K562 treated with DMSO at 1 percent for 12 hours (cell line): Measurements from ENCODE around the gene DDX3Y. TPM values are rescaled to one million over a fixed set of nuclear protein-coding genes. Genes with fewer than 3 reads are reported as not detected.

Experiments used
- total RNA-seq: library from RNA; unstranded; fragments of 300-600 nt; gene quantifications from 2 replicates; pipeline ENCODE4 v1.2.3, GENCODE V29; 2022; ENCODE audit not compliant: insufficient read depth

The DDX3Y gene
- not detected in 2 replicates for total RNA-seq

DNA sequence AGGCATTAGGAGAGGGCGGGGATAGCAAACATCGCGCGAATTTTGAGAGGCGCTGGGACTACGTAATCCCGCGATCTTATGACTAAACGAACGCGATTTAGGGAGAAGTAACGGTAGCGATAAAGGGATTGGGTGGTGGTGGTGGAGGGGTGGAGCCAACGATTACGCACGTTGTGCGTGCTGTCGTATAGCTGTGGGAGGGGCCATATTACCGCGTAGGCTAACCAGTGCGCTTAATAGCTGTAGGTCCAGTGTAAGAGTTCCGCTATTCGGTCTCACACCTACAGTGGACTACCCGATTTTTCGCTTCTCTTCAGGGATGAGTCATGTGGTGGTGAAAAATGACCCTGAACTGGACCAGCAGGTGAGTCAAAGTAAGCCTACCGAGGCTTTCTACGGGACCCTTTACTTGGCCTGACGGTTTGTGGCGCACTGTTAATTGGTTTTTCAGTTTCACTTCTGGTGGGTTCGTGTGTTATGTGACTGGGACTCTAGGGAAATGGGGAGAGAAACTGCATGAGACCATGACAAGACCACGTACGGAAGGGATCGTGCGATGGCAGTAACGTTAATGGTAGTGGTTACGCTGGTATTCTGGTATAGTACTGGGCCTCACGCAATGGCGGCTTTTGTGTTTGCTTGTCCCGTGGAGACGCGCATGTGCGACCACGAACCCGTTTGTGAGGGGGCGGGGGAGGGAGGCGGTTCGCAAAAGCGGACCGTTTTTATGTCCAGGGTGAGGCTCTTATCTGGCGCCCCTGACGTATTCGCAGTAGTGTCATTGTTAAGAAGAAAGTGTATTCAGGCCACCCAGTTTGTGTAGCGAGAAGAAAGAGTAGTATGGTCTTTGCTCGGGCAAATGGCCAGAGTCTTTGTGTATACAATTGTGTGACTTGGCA, at the start of gene DDX3Y:
Gene DDX3Y (plus strand): TSS at position 251 of the 899 bp plus-strand sequence. CDS start 69 bp downstream, at position 320.

Other genes starting within 250 kb of the DDX3Y start
- not detected in 2 replicates for gene USP9Y, start 203.6 kb upstream of the DDX3Y start, total RNA-seq